GM12872 (cell line): ENCODE results near the gene GBP6.

Source experiments
- CTCF ChIP-seq: IDR thresholded peaks from 3 replicates; pipeline ENCODE4 v1.5.1; 2011; ENCODE audit warnings: low read depth, mild to moderate bottlenecking, low read length, moderate library complexity; ENCODE audit not compliant: insufficient read depth

GBP6 gene

GRCh38 chr1:89358287-89358893, 5.5 kb upstream of the GBP6 start:
- peak; percentile 75 for TF ChIP-seq CTCF

- TF ChIP-seq CTCF, result no peak
These were observed 3.1 kb upstream of the GBP6 start for GRCh38 chr1:89360716-89361115.

GRCh38 chr1:89361681-89362080, 2.2 kb upstream of the GBP6 start:
- no peak for TF ChIP-seq CTCF

- TF ChIP-seq CTCF, result no peak
These were observed 663 bp upstream of the GBP6 start for GRCh38 chr1:89363196-89363595.

GRCh38 chr1:89364954-89365550, 1.2 kb downstream of the GBP6 start:
- no peak for TF ChIP-seq CTCF

- no peak for TF ChIP-seq CTCF
These were observed 3.4 kb downstream of the GBP6 start for GRCh38 chr1:89367221-89367620.

- TF ChIP-seq CTCF, result no peak
These were observed 5.5 kb downstream of the GBP6 start for GRCh38 chr1:89369331-89369730.
